GM12872 (cell line): ENCODE measurements around the gene MBTPS1.

Experiments used
- TF ChIP-seq, protein P1 (sequence below): IDR thresholded peaks from 3 replicates; pipeline ENCODE4 v1.5.1; 2011; ENCODE audit warnings: low read depth, mild to moderate bottlenecking, low read length, moderate library complexity; ENCODE audit not compliant: insufficient read depth

Gene MBTPS1

DNA sequence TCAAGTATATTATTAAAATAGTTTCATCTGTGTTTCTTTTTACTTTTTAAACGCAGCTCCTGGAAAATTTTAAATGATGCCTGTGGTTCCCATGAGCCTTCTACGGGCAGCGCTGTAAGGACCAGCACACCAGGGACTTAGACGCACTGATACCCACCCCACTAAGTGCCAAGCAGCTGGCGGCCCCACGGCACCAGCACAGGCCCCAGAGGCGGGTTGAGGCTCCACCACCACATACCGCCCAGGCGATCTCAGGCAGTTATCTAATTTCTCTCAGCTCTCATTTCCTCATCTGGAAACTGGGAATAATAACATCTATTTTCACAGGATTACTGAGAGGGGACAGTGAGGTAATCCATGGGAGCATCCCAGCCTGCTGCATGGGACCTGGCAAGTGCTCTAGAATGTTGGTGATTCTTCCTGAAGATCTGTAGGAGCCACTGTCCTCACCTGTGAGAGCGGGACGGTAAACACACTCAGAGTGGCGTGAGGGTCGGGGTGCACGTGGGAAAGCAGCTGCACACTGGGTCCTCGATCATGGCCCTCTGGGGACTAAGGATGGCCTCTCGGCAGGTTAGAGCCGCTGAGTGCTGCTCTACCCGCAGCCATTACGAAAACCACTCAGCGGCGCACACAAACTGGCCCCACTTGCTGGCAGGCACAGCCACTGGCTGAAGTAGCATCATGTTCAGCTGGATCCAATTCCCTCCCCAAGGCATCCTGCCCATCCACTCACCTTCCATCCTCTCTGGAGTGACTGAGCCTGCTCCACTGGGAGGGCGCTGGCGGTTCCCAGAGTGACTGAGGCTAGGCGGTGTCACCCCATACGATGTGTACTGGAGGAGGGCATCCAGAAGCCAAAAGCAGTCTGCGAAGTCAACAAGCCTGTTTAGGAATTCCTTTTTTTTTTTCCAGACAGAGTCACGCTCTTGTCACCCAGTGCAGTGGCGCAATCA is 56.5 kb downstream of the MBTPS1 start:
- TF ChIP-seq, protein P1, sequence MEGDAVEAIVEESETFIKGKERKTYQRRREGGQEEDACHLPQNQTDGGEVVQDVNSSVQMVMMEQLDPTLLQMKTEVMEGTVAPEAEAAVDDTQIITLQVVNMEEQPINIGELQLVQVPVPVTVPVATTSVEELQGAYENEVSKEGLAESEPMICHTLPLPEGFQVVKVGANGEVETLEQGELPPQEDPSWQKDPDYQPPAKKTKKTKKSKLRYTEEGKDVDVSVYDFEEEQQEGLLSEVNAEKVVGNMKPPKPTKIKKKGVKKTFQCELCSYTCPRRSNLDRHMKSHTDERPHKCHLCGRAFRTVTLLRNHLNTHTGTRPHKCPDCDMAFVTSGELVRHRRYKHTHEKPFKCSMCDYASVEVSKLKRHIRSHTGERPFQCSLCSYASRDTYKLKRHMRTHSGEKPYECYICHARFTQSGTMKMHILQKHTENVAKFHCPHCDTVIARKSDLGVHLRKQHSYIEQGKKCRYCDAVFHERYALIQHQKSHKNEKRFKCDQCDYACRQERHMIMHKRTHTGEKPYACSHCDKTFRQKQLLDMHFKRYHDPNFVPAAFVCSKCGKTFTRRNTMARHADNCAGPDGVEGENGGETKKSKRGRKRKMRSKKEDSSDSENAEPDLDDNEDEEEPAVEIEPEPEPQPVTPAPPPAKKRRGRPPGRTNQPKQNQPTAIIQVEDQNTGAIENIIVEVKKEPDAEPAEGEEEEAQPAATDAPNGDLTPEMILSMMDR, result no peak

- TF ChIP-seq, protein P1, result no peak
These were observed 57.6 kb downstream of the MBTPS1 start for GRCh38 chr16:84059111-84059510.

DNA sequence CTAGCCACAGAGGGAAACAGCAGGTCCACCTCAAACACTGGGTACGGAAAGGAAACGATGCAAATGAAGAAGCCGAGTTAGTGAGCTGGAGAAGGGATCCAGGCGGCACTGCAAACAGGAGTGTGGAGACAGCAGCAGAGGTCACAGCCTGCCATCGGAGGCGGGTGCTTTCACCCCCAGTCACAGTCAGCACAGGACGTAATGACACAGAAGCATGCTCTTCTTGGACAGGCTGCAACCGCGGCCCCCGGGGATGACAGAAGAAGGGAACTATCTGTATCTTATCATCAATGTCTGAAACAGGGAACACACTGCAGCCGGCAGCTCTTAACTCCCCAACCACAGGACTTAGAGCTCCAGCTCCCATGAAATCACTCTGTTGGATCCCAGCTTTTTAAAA is 58.1 kb downstream of the MBTPS1 start:
- TF ChIP-seq, protein P1, result no peak

DNA sequence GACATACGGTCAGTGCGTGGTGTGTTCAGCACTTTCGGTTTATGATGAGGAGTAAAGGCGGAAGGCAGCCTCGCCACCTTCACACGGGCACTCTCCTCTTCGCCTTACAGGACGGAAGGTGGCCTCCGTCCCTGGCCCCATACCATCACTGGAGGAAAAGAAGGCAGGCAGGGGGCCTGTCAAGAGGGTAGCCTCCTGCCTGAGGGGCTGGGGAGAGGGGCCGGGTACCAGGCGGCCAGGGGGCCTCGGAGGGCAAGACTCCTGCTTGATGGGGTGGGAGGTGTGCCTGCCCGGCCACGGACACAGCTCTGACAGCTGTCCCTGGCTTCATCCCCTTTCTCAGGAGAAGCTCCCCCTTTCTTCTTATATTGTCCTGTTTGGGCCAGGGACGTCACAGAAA is 58.5 kb downstream of the MBTPS1 start:
- TF ChIP-seq, protein P1, result no peak

- TF ChIP-seq, protein P1, result no peak
These were observed 59.8 kb downstream of the MBTPS1 start for GRCh38 chr16:84056933-84057332.

DNA sequence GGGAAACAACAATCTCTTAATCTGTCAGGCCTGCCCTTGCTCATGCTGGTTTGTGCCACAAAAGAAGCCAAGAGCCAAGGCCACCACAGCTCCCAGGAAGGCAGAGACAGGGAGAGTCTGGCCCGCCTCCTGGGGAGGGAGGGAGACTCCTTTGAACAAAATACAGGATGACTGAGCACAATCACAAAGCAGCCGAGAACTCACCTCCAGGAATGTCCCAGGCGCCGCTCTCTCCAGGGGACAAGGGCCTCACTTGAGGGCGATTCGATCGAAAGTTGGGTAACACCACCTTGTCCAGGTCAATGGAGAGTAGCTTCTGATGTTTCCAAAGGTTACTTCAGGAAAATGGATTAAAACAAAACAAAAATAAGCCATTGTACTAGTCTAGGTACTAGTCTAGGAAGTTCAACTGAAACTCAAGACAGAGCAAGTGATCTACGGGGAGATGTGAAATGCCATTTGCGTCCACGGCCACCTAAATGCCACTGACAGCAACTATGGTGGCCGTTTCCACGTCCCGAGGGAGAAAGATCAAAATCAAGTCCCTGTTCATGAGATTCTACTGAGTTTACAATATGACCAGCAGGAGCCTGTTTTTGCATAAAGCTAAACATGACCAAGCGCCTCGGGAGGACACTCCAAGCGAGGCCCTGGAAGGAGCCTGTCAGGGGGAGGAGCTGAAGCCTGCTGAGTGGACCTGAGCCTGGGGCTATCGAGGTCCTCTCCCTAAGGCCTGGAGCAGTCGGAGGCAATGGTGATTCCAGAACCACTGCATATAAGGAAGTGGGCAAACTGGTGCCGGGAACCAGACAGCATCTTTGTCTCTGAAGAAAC is 60.7 kb downstream of the MBTPS1 start:
- TF ChIP-seq, protein P1, result no peak

- TF ChIP-seq, protein P1, result no peak
These were observed 61.4 kb downstream of the MBTPS1 start for GRCh38 chr16:84055366-84055765.
